ENCODE measurements around the gene NEK4.
"Not testable (repeated sequence)": the region's sequence is repeated elsewhere in the genome, so short reads cannot be mapped to it uniquely, and the experiment has no call there.

The NEK4 gene

DNA sequence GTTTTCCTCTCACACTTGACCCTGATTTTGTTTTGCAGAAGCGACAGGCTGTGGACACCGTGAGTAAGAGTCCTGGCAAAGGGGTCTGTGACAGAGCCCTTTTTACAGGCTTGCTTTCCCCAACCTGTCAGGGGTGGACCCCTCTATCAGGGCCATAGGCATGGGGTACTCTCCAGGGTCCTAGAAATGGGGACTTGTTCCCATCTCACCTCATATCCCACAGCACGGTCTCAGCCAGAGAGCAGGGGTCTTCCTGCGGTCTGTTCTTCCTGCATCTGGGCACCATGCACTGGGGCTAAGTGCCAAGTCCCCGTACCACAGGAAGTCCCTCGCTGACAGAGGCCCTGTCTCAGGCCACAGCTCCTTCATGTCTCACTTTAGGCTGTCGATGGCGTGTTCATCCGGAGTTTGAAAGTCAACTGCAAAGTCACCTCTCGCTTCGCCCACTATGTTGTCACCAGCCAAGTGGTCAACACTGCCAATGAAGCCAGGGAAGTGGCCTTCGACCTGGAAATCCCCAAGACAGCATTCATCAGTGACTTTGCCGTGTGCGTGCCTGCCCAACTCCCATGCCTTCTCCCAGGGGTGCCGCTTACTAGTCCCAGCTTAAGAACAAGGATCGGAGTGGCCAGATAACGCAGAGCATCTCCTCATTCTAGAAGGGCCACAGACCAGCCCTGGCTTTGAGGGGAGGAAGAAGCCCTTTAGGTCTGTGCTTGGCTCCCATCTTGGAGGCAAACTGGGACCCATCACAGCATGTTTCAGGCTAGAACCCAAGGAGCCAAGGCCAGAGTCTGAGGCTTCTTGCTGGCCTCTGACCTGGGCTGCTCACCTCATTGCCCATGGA, 7.4 kb upstream of the NEK4 start:
- no peak for DNase-seq

DNA sequence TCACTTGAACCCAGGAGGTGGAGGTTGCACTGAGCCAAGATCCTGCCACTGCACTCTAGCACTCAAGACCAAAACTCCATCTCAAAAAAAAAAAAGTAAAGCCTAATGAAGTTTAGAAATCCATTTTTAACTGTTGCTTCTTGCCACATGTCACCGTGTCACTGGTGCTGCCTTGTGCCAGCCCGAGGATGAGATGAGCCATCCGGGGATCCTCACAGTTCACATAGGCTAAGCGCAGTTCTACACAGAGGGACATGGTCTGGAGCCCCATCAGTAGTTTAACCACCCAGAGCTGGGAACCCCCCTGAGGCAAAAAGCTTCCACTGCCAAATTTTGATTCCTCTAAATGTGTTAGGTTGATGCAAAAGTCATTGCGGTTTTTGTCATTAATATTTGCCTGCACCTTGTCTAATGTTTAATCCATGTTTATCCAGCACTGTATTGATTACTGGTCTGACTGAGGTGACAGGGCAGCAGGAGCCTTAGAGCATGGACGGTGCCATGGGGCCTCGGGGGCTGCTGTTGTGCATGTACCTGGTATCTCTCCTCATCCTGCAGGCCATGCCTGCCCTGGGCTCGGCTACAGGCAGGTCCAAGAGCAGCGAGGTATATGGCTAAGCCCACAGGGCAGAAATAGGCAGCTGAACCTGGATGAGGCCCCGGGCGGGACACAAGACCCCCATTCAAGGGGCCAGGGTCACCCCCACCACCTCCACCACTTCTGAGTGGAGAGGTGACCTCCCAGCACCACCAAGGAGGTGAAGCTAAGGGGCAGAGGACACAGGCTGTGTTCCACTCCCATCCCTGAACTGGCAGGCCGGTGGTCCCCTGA, 6.6 kb upstream of the NEK4 start, which contains the start of gene ITIH1:
ITIH1 (plus strand) TSS at position 473 of the 832 bp plus-strand sequence; CDS start at position 490, 17 bp downstream.
- DNase-seq, result no peak

DNA sequence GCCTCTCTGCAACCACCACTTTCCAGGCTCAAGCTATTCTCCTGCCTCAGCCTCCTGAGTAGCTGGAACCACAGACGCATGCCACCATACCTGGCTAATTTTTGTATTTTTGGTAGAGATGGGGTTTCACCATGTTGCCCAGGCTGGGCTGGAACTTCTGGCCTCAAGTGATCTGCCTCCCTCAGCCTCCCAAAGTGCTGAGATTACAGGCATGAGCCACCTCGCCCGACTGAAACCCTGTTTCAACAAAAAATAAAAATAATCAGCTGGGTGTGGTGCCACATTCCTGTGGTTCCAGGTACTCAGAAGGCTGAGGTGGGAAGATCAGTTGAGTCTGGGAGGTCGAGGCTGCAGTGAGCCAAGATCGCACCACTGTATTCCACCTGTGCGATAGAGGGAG, 5.7 kb upstream of the NEK4 start:
- not testable (repeated sequence) for DNase-seq

DNA sequence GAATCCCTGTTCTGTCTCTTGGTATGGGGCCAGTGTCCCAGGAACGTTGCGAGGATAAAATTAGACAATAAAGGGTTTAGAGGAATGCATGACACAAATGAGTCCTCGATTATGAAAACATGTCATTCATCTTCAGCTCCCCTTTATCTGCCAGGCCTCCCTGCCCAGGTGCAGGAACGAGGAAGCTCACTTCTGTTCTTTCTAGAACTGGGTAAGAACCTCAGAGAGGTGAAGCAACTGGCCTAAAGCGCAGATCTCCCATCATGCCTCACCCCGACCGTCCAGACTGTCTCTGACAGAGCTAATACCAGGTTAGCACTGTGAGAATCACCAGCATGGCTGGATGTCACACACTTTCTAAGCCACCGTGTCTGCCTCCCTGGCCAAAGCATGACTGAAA, 5.1 kb upstream of the NEK4 start:
- no peak for DNase-seq

DNA sequence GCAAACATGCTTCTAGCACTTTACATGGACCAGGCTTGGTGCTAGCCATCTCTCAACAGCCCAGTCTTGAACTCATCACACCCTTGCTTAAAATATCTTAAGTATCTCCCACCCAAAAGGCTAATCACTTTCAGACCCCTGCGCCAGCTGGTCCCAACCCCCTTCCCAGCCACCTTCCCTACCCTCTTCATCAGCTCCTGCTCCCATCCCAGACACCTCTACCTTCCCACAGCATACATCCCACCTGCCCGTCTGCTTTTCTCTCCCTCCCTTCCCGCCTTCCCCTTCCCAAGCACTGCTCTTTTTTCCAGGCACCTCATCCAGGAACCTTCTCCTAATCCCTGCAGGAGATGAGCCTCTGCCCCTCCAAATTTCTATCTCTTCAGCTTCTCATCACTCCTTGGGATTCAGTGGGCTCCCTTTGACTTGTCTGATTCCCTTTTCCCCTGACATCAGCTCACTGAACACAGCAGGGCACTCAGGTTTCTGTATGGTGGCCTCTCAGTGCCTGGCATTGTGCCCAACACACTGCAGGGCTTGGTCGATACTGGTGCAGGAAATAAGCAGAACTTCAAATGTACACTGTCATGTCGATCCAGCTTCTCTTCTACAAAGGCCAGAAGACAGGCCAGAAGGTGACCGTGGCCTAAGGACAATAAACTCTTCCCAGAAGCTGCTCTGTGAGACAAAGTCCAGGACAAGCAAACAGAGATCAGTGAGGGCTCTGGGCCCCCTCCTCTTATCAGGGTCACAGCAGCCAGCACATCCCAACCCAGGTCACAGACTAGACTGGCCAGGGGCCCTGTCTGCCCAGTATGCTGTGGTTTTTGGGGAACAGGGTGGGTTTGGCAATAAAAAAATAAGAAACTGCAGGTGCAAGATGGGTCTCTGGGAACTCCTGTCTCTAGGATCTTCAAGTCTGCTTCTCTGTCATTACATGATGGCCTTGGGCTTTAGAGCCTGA, 4.4 kb upstream of the NEK4 start:
- peak; percentile 15 for DNase-seq

DNA sequence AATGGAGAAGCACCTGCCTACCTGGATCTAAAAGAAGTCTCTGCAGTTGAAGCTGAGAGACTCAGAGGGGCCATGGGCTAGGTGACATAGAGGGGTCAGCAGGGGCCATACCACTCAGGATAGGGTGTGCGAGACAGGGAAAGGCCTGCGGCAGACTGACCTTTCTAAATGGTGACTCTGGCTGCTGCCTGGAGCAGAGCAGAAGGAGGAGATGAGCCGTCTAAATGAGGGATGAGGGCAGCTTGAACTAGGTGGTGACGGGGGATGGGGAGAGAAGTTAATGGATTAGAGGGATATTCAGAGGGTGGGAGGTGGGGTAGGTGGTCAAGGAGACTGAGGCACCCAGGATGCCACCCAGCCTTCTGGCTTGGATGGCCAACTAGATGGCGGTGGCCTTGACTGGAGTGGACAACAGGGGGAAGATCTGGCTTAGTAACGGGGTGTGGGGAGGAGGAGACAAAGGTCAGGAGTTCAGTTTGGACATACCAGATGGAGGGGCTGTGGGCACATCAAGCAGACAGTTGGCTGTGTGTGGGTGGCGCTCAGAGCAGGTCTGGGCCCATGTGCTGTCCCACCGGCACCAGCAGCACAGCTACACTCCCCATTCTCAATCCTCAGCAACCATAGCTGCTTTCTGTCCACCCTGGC, 3.5 kb upstream of the NEK4 start:
- DNase-seq, result no peak

DNA sequence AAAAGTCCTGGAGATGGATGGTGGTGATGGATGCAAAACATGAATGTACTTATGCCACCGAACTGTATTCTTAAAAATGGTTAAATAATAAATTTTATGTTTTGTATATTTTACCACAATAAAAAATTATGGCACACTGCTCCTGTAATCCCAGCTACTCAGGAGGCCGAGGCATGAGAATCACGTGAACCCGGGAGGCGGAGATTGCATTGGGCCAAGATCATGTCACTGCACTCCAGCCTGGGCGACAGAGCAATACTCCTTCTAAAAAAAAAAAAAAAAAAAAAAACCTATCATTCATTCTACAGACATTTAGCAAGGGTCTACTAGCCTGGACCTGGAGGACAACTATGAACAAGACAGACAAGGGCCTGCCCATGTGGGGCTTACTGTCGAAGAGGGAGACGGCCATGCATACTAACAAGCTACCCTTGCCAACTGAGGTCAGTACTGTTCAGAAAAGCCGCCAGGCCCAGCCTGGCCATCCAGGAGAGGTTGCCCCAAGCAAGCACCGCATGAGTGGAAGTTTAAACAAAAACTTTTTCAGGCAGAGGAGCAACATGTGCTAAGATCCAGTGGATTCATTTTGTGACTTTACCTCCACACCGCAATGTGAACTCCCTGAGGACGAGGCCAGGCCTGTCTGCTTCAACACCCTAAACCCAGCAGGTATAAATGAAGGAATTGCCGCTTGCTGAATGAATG, 2.8 kb upstream of the NEK4 start:
- DNase-seq, result no peak

DNA sequence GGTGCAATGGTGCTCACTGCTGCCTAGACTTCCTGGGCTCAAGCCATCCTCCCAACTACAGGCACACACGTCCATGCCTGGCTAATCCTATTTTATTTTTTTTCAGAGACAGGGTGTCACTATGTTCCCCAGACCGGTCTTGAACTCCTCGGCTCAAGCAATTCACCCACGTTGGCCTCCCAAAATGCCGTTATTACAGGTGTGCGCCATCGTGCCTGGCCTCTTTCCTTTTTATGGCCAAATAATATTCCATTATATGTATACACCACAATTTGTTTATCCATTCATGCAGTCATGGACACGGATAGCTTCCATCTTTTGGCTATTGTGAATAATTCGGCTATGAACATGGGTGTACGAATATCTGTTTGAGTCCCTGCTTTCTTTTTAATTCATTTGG, 962 bp upstream of the NEK4 start:
- DNase-seq, result no peak

DNA sequence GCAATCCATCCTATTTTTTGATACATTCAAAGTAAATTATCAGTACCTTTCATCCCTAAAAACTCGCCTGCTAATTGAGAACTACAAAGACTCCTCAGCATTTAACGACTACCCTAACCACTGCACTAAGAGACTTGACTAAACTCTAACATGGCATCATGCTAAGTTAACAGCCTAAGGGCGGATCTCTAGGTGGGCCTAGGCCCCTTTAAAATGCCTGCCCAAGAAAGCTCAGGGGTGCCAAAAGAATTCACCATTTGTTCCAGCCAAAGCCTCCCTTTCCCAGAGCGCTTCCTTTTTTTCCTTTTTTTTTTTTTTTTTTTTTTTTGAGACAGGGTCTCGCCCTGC, 568 bp upstream of the NEK4 start:
- DNase-seq, result peak; percentile 29

DNA sequence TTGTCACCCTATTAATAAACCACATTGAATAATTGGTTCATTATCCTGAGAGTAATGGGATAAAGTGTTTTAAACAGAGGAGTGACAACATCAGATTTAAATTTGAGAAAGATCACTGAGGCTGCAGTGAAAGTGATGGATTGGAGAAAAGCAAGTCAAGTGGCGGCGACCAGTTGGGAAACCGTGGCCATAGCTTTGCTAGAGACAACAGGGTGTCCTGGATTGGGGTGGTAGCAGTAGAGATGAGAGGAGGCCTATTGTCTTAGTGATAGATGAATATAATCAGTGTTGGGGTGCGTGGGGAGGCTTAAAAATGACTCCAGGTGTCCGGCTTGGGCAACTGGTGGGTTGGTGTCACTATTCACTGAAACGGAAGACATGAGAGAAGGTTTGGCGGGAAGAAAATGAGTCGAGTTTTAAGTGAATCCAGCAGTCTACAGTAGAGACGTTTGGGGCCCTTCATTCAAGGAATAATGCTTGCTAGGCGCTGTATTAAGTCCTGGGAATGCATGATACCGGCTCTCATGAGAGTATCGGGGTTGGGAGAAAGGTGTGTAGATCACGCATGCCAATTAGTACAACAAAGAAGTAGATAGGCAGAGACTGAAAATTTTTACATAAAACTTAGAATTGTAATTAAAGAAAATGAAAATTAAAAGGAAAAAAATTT, 819 bp downstream of the NEK4 start:
- no peak for DNase-seq

DNA sequence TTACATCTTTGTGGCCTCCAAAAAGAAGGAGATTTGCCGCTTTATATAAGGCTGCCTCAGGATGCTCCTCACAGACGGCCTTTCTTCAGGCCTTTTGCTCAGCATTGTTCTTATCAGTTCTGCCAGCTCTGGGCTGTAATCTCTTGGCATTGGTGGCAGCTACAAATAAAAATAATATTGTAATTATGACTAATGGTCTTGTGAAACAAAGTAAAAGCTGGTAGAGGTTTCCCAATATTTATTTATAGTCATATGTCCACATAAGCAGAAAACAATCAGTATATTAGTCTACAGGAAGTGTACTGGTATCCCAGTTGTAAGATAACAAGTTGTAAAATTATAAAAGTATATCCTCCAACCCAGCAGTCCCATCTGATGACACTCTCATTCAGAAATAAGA, 7.3 kb downstream of the NEK4 start:
- no peak for DNase-seq

DNA sequence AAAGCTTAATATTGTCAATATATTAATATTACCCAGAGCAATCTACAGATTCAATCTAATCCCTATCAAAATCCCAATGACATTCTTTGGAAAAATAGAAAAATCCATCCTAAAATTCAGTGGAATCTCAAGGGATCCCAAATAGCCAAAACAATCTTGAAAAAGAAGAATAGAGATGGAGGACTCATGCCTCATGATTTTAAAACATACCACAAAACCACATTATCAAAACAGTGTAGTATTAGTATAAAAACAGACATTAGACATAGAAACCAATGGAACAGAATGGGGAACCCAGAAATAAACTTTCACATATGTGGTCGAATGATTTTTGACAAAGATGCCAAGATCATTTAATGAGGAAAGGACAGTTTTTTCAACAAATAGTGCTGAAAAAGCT, 14.6 kb downstream of the NEK4 start:
- DNase-seq, result no peak

DNA sequence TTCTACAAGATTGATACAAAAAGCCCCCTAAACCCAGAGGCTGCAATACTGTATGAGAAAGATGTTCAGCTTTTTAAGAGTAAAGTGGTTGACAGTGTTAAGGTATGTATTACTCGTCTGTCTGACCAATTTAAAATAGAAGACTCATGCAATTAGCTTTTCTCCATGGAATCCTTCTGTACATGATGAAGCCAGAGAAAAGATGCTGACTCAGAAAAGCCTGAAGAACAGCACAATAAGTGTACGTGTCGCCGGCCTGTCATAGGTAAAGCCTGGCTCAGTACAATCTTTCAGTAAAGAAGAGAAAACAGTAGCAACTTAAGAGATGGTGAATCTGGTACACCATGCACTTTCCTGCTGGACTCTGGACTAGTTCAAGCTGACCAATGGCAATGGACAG, 16.4 kb downstream of the NEK4 start:
- DNase-seq, result no peak

DNA sequence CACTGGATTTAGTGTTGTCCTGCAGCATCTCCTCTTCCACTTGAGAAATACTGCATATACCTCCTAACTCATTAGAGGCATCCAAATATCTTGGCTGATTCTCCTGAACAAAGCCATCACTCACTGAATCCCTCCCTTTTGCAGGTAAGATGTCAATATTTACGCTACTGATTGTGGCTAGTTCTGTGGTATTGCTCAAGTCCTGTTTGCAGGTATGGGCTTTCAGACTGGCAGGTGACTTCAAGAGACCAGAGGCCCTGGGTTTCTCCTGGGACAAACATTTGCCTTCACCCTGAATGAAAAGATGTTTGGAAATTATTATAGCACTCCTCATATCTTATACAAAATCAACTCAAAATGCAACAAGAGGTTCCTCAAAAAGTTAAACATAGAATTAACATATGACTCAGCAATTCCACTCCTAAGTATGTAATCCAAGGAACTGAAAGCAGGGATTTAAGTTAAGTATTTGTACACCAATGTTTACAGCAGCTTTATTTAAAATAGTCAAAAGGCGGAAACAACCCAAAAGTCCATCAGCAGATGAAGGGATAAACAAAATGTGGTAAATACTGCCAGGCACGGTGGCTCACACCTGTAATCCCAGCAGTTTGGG, 18.6 kb downstream of the NEK4 start:
- DNase-seq, result no peak

DNA sequence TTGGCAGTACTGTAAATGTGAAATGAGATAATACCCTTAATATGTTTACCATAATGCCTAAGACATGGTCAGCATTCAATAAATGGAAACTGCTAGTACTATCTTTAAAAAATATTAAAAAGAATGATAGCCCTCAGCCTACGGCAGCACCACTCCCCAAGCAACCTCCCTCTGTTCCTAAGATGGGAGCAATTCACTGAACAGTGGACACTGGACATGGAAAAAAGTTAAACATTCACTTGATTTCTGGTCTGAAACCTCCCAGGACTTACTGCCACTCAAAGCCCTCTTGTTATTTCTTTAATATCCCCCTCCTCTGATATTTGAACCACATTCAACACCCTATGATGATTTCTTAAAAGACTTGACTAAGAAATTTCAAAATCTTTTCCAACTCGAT, 27.0 kb downstream of the NEK4 start:
- no peak for DNase-seq

DNA sequence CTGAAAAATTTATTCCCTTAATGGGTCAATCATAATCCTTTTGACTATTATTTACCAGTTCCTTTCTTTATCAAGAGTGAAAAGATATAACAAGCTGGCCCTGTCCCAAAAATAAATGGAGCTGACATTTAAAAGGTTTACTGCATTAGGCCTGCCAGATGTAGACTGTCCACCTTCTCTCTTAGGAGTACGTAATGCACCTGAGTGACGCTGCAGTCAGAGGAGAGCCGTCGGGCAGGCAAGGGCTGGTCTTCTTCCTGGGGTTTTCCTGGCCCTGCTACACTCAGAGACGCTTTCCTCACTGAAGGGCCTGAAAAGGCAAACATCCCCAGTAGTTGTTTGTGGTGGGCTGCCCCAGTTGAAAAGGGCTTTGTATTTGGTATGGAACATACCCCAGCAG, 27.6 kb downstream of the NEK4 start:
- no peak for DNase-seq

DNA sequence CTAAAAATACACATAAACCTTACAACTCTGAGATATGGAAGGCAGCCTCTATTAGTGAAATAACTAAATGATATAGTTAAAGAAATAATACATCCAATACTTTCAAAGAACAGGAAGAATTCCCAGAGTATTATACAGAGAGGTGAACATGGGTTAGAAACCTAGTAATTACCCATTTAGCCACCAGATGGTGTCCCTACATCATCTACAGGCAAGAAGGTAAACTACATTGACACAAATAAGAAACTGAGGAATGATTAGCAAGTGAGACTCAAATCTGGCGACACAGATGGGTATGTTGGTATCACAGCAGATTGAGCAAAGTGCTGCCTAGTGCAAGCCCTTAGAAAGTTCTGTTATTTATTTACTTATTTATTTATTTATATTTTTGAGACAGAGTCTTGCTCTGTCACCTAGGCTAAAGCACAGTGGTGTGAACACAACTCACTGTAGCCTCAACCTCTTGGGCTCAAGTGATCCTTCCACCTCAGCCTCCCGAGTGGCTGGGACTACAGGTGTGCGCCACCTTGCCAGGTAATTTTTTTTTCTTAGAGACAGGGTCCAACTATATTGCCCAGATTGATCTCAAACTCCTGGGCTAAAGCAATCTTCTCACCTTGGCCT, 28.2 kb downstream of the NEK4 start:
- no peak for DNase-seq

DNA sequence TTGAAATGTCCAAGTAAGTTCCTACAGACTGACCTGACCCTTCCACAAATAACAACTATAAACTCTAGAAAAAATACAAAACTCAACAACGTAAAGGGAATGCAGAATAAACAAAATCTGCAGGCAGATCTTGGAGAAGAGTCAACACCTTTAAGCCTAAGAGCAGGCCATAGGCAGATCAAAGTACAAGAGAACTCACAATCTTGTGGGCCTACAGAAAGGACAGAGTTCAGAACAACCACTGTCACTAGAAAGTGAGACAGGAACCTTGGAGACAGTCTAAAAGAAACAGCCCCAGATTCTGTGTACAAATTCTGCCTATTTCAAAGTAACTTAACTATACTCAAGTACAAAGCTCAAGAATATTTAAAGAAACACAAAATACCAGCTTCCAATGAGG, 31.0 kb downstream of the NEK4 start:
- no peak for DNase-seq

DNA sequence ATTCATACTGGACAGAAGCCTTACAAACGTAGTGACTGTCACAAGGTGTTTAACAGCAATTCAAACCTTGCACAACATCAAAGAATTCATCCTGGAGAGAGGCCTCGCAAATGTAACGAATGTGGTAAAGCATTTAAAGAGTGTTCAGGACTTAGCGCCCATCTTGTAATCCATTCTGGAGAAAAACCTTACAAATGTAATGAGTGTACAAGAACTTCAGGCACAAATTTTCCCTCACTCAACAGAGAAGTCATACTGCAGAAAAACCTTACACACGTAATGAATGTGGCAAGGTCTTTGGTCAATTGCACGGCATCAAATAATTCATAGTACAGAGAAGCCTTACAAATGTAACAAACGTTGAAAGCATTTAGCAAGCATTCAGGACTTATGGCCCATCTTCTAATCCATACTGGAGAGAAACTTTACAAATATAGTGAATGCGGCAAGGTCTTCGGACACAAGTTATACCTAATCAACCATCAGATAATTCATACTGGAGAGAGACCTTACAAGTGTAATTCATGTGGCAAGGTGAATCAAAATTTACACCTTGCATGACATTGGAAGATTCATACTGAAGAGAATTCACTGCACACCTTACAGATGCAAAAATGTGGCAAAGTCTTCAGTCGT, 37.4 kb downstream of the NEK4 start:
- DNase-seq, result no peak

DNA sequence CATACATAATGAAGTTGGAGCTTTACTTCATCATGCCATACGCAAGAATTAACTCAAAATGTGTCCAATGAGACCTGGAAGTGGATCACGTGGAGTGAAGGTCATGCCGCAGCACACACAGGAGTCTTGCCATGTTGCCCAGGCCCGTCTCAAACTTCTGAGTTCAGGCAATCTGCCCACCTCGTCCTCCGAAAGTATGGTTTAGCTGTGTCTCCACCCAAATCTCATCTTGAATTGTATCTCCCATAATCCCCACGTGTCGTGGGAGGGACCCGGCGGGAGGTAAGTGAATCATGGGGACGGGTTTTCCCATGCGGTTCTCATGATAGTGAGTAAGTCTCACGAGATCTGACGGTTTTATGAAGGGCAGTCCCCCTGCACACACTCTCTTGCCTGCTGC, 39.1 kb downstream of the NEK4 start:
- DNase-seq, result no peak

Measured in NCI-H146 (cell line).